ENCODE data around the gene ITPKA.
A peak's percentile ranks its signal among the peaks of the same experiment; 100 is the strongest.

ITPKA gene

GRCh38 chr15:41494190-41494921, 682 bp downstream of the ITPKA start:
- H2AFZ ChIP-seq (ENCODE audit: insufficient read depth, low read length, poor library complexity) = no peak overlapping the region
- no peak overlapping the region for H2BK120ac ChIP-seq (ENCODE audit: insufficient read depth, low read length, poor library complexity)
- no peak overlapping the region for H2BK12ac ChIP-seq (ENCODE audit: low read length)
- peaks cover 57% of the 10 kb centered on the region for H3K27me3 ChIP-seq (ENCODE audit: insufficient read depth, low read length)
- DNase-seq = peak in 1 of 2 donors; percentile 36
- no peak overlapping the region for H3K14ac ChIP-seq (ENCODE audit: low read length)
- H4K8ac ChIP-seq (ENCODE audit: low read depth, low read length) = no peak overlapping the region
- peaks cover 13 to 36% of the 10 kb centered on the region in 2 experiments for H3K4me1 ChIP-seq (ENCODE audit: control insufficient read depth in 1 of 2, insufficient read depth in 2 of 2, low read length in 2 of 2)
- peak overlapping the region; percentile 39 for H3K4me3 ChIP-seq (ENCODE audit: low read depth, low read length)
- H3K4ac ChIP-seq (ENCODE audit: low read depth, low read length) = no peak overlapping the region
- peak overlapping the region; percentile 94 for H3K4me2 ChIP-seq (ENCODE audit: low read length)
- H3K27ac ChIP-seq (ENCODE audit: low read depth, low read length) = no peak overlapping the region
- peaks cover 4% of the 10 kb centered on the region for H3K9me3 ChIP-seq (ENCODE audit: insufficient read depth, low read depth, low read length)
- H3K23ac ChIP-seq (ENCODE audit: low read length) = no peak overlapping the region
- no peak overlapping the region for H3K9ac ChIP-seq (ENCODE audit: low read length)
- no peak overlapping the region for H4K91ac ChIP-seq (ENCODE audit: low read depth, low read length)
- no peak overlapping the region for H2AK5ac ChIP-seq (ENCODE audit: low read length)
- H4K12ac ChIP-seq (ENCODE audit: low read depth, low read length) = no peak overlapping the region
- no peak overlapping the region for H3K18ac ChIP-seq (ENCODE audit: low read length)
- no CpG with 5 or more reads among the region's 77 CpGs for WGBS (ENCODE audit: extremely low coverage, insufficient coverage, insufficient read length)
- H3K79me1 ChIP-seq (ENCODE audit: low read length) = no peaks in the 10 kb centered on the region
- H3K36me3 ChIP-seq (ENCODE audit: control insufficient read depth in 1 of 2, insufficient read depth in 2 of 2, low read length in 2 of 2) = no peaks in the 10 kb centered on the region
- no peaks in the 10 kb centered on the region for H3K79me2 ChIP-seq (ENCODE audit: control insufficient read depth, insufficient read depth, low read length, poor library complexity)
- H2BK5ac ChIP-seq (ENCODE audit: low read depth, low read length, poor library complexity) = no peak overlapping the region

- Histone ChIP-seq H3K36me3 (ENCODE audit: control insufficient read depth in 1 of 2, insufficient read depth in 2 of 2, low read length in 2 of 2) (no peaks in the 10 kb centered on the region), H2BK120ac (ENCODE audit: insufficient read depth, low read length, poor library complexity) (no peak overlapping the region), H3K23ac (ENCODE audit: low read length) (no peak overlapping the region), H2BK5ac (ENCODE audit: low read depth, low read length, poor library complexity) (no peak overlapping the region), H3K14ac (ENCODE audit: low read length) (no peak overlapping the region), H2BK12ac (ENCODE audit: low read length) (no peak overlapping the region), H3K4ac (ENCODE audit: low read depth, low read length) (no peak overlapping the region), H3K4me2 (ENCODE audit: low read length) (peak overlapping the region; percentile 94), H3K27ac (ENCODE audit: low read depth, low read length) (no peak overlapping the region), H3K4me1 (ENCODE audit: control insufficient read depth in 1 of 2, insufficient read depth in 2 of 2, low read length in 2 of 2) (peaks cover 13 to 36% of the 10 kb centered on the region in 2 experiments), H4K8ac (ENCODE audit: low read depth, low read length) (no peak overlapping the region), H3K27me3 (ENCODE audit: insufficient read depth, low read length) (peaks cover 61% of the 10 kb centered on the region), H3K18ac (ENCODE audit: low read length) (no peak overlapping the region), H2AK5ac (ENCODE audit: low read length) (no peak overlapping the region), H4K12ac (ENCODE audit: low read depth, low read length) (no peak overlapping the region), H3K9ac (ENCODE audit: low read length) (no peak overlapping the region), H3K4me3 (ENCODE audit: low read depth, low read length) (no peak overlapping the region), H3K79me1 (ENCODE audit: low read length) (no peaks in the 10 kb centered on the region), H3K79me2 (ENCODE audit: control insufficient read depth, insufficient read depth, low read length, poor library complexity) (no peaks in the 10 kb centered on the region), H2AFZ (ENCODE audit: insufficient read depth, low read length, poor library complexity) (no peak overlapping the region), H3K9me3 (ENCODE audit: insufficient read depth, low read depth, low read length) (peaks cover 4% of the 10 kb centered on the region), H4K91ac (ENCODE audit: low read depth, low read length) (no peak overlapping the region)
- DNase-seq = peak in 1 of 2 donors; percentile 24
- WGBS (ENCODE audit: extremely low coverage, insufficient coverage, insufficient read length) = no CpG with 5 or more reads among the region's 60 CpGs
Measured at GRCh38 chr15:41494922-41495735, 1.5 kb downstream of the ITPKA start.

GRCh38 chr15:41495736-41496599, 2.3 kb downstream of the ITPKA start:
- DNase-seq = peak; percentile 50 to 78
- Histone ChIP-seq H2BK120ac (ENCODE audit: insufficient read depth, low read length, poor library complexity) (no peak overlapping the region), H3K23ac (ENCODE audit: low read length) (no peak overlapping the region), H2AK5ac (ENCODE audit: low read length) (no peak overlapping the region), H2BK5ac (ENCODE audit: low read depth, low read length, poor library complexity) (no peak overlapping the region), H3K4ac (ENCODE audit: low read depth, low read length) (no peak overlapping the region), H4K8ac (ENCODE audit: low read depth, low read length) (no peak overlapping the region), H3K4me1 (ENCODE audit: control insufficient read depth in 1 of 2, insufficient read depth in 2 of 2, low read length in 2 of 2) (peaks cover 13 to 36% of the 10 kb centered on the region in 2 experiments), H3K27ac (ENCODE audit: low read depth, low read length) (no peak overlapping the region), H3K36me3 (ENCODE audit: control insufficient read depth in 1 of 2, insufficient read depth in 2 of 2, low read length in 2 of 2) (no peaks in the 10 kb centered on the region), H3K4me3 (ENCODE audit: low read depth, low read length) (no peak overlapping the region), H3K4me2 (ENCODE audit: low read length) (peak overlapping the region; percentile 94), H4K12ac (ENCODE audit: low read depth, low read length) (no peak overlapping the region), H4K91ac (ENCODE audit: low read depth, low read length) (no peak overlapping the region), H3K9ac (ENCODE audit: low read length) (no peak overlapping the region), H2BK12ac (ENCODE audit: low read length) (no peak overlapping the region), H3K27me3 (ENCODE audit: insufficient read depth, low read length) (peaks cover 65% of the 10 kb centered on the region), H3K79me2 (ENCODE audit: control insufficient read depth, insufficient read depth, low read length, poor library complexity) (no peaks in the 10 kb centered on the region), H2AFZ (ENCODE audit: insufficient read depth, low read length, poor library complexity) (peak overlapping the region; percentile 42), H3K79me1 (ENCODE audit: low read length) (no peaks in the 10 kb centered on the region), H3K9me3 (ENCODE audit: insufficient read depth, low read depth, low read length) (peaks cover 4% of the 10 kb centered on the region), H3K14ac (ENCODE audit: low read length) (no peak overlapping the region), H3K18ac (ENCODE audit: low read length) (no peak overlapping the region)
- WGBS (ENCODE audit: extremely low coverage, insufficient coverage, insufficient read length) = no CpG with 5 or more reads among the region's 59 CpGs

GRCh38 chr15:41498657-41499056, 5.0 kb downstream of the ITPKA start:
- Histone ChIP-seq H3K79me1 (ENCODE audit: low read length) (no peaks in the 10 kb centered on the region), H3K4ac (ENCODE audit: low read depth, low read length) (no peak overlapping the region), H3K14ac (ENCODE audit: low read length) (no peak overlapping the region), H3K27me3 (ENCODE audit: insufficient read depth, low read length) (peaks cover 77% of the 10 kb centered on the region), H2AFZ (ENCODE audit: insufficient read depth, low read length, poor library complexity) (no peak overlapping the region), H3K4me2 (ENCODE audit: low read length) (no peak overlapping the region), H3K23ac (ENCODE audit: low read length) (no peak overlapping the region), H2BK5ac (ENCODE audit: low read depth, low read length, poor library complexity) (no peak overlapping the region), H3K4me3 (ENCODE audit: low read depth, low read length) (no peak overlapping the region), H3K27ac (ENCODE audit: low read depth, low read length) (no peak overlapping the region), H3K4me1 (ENCODE audit: control insufficient read depth in 1 of 2, insufficient read depth in 2 of 2, low read length in 2 of 2) (peaks cover 9 to 28% of the 10 kb centered on the region in 2 experiments), H2BK12ac (ENCODE audit: low read length) (no peak overlapping the region), H4K8ac (ENCODE audit: low read depth, low read length) (no peak overlapping the region), H3K36me3 (ENCODE audit: control insufficient read depth in 1 of 2, insufficient read depth in 2 of 2, low read length in 2 of 2) (no peaks in the 10 kb centered on the region), H2AK5ac (ENCODE audit: low read length) (no peak overlapping the region), H3K18ac (ENCODE audit: low read length) (no peak overlapping the region), H3K79me2 (ENCODE audit: control insufficient read depth, insufficient read depth, low read length, poor library complexity) (no peaks in the 10 kb centered on the region), H4K12ac (ENCODE audit: low read depth, low read length) (no peak overlapping the region), H4K91ac (ENCODE audit: low read depth, low read length) (no peak overlapping the region), H2BK120ac (ENCODE audit: insufficient read depth, low read length, poor library complexity) (no peak overlapping the region), H3K9me3 (ENCODE audit: insufficient read depth, low read depth, low read length) (peaks cover 10% of the 10 kb centered on the region), H3K9ac (ENCODE audit: low read length) (no peak overlapping the region)
- WGBS (ENCODE audit: extremely low coverage, insufficient coverage, insufficient read length) = no CpG with 5 or more reads among the region's 2 CpGs
- no peak for DNase-seq

All from trophoblast cell (in vitro differentiated cells and primary cell).